ENCODE data around the gene FMN1. TPM values are rescaled to one million over a fixed set of nuclear protein-coding genes. Genes with fewer than 3 reads are reported as not detected.

The FMN1 gene
- total RNA-seq, 2 donors from 2014 or later: 0.60 to 1.1 TPM

DNA sequence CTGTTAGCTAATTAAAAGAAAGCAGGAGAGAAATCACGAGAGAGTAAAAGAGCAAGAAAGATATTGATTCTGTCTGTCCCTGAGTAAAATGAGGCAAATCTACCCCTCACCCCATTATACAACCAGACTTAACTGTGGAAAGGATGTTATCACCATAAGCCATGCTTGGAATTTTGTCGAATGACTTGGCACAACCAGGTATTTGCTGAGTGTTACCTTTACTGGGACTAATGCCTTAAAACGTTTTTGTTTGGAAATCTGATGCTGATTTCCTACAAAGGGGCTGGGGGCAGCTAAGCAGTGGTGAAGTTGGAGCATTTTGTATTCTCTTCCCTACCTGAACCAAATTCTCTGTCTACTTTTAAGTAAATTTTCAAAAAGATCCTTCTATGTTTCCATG is 265.6 kb downstream of the FMN1 start:
- 0 to 64% methylated on average over 1 to 3 of the region's 3 CpGs for WGBS, 2 experiments (ENCODE audit: insufficient coverage in 1 of 2, insufficient read length in 1 of 2)

DNA sequence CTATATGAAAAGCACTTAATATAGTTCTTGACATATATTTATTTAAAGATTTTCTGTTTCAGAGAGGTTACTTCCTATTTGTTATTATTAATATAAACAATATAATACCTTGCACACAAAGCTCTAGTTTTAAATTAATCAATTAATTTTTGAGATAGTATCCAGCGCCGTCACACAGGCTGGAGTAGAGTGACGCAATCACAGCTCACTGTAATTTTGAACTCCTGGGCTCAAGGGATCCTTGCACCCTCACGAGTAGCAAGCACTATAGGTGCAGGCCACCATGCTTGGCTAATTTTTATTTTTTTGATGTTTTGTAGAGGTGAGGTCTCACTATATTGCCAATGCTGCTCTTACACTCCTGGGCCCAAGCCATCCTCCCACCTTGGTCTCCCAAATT is 267.4 kb downstream of the FMN1 start:
- Mint-ChIP-seq H3K36me3 (ENCODE audit: low read depth) (peaks cover 7% of the 10 kb centered on the region), H3K4me3 (no peak overlapping the region), H3K9me3 (peaks cover 12% of the 10 kb centered on the region), H3K4me1 (peaks cover 10% of the 10 kb centered on the region), H3K27me3 (ENCODE audit: insufficient read depth) (no peaks in the 10 kb centered on the region), H3K27ac (no peak overlapping the region)
- DNase-seq: no peak
- Histone ChIP-seq H3K4me1 (ENCODE audit: control insufficient read depth, insufficient read depth, low read length) (peaks cover 5% of the 10 kb centered on the region), H3K4me3 (ENCODE audit: low read length) (no peak overlapping the region), H3K27ac (ENCODE audit: low read depth, low read length) (no peak overlapping the region), H3K9ac (ENCODE audit: extremely low read depth, low read length, poor library complexity, severe bottlenecking) (no peak overlapping the region), H3K9me3 (ENCODE audit: control insufficient read depth, low read length) (peaks cover 8% of the 10 kb centered on the region), H3K27me3 (ENCODE audit: control insufficient read depth, insufficient read depth, low read length, poor library complexity, severe bottlenecking) (no peaks in the 10 kb centered on the region), H3K36me3 (ENCODE audit: control insufficient read depth, insufficient read depth, low read length) (no peaks in the 10 kb centered on the region)
- TF ChIP-seq, protein P1, sequence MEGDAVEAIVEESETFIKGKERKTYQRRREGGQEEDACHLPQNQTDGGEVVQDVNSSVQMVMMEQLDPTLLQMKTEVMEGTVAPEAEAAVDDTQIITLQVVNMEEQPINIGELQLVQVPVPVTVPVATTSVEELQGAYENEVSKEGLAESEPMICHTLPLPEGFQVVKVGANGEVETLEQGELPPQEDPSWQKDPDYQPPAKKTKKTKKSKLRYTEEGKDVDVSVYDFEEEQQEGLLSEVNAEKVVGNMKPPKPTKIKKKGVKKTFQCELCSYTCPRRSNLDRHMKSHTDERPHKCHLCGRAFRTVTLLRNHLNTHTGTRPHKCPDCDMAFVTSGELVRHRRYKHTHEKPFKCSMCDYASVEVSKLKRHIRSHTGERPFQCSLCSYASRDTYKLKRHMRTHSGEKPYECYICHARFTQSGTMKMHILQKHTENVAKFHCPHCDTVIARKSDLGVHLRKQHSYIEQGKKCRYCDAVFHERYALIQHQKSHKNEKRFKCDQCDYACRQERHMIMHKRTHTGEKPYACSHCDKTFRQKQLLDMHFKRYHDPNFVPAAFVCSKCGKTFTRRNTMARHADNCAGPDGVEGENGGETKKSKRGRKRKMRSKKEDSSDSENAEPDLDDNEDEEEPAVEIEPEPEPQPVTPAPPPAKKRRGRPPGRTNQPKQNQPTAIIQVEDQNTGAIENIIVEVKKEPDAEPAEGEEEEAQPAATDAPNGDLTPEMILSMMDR (conservative IDR thresholded peaks at IDR 0.05): no peak
- WGBS, 2 experiments (ENCODE audit: insufficient coverage in 1 of 2, insufficient read length in 1 of 2): 84 to 88% methylated on average over 3 to 4 of the region's 4 CpGs

More for the DNA sequence above, 265.6 kb downstream of the FMN1 start:
- H3K36me3 Mint-ChIP-seq (ENCODE audit: low read depth): peaks cover 7% of the 10 kb centered on the region
- no peak overlapping the region for H3K9ac ChIP-seq (ENCODE audit: extremely low read depth, low read length, poor library complexity, severe bottlenecking)
- H3K27ac Mint-ChIP-seq: peak overlapping the region; percentile 11
- peaks cover 5% of the 10 kb centered on the region for H3K4me1 ChIP-seq (ENCODE audit: control insufficient read depth, insufficient read depth, low read length)
- H3K27me3 ChIP-seq (ENCODE audit: control insufficient read depth, insufficient read depth, low read length, poor library complexity, severe bottlenecking): no peaks in the 10 kb centered on the region
- peaks cover 10% of the 10 kb centered on the region for H3K4me1 Mint-ChIP-seq
- TF ChIP-seq, protein P1 (conservative IDR thresholded peaks at IDR 0.05): no peak
- H3K4me3 ChIP-seq (ENCODE audit: low read length): no peak overlapping the region
- no peak for DNase-seq
- no peaks in the 10 kb centered on the region for H3K36me3 ChIP-seq (ENCODE audit: control insufficient read depth, insufficient read depth, low read length)
- peaks cover 8% of the 10 kb centered on the region for H3K9me3 ChIP-seq (ENCODE audit: control insufficient read depth, low read length)
- no peak overlapping the region for H3K27ac ChIP-seq (ENCODE audit: low read depth, low read length)
- H3K9me3 Mint-ChIP-seq: peaks cover 13% of the 10 kb centered on the region
- H3K27me3 Mint-ChIP-seq (ENCODE audit: insufficient read depth): no peaks in the 10 kb centered on the region
- no peak overlapping the region for H3K4me3 Mint-ChIP-seq

DNA sequence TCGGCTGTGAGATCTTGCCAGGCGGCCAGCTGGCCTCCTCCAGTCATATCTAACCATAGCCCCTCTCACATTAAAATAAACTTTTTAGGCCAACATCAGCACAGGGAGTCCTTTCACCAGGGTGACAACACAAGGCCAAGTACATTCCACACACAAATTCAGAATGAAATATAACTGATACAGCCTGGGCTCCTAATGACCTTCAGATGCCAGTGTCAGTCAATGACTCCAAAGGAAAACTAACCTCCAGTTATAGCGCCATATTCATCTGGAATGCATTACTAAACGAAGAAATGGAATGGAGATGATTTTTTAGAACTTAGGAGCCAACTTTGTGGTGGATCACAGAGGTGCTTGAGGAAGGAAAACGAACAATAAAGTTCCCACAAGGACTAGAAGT is 271.3 kb downstream of the FMN1 start:
- no peaks in the 10 kb centered on the region for H3K36me3 ChIP-seq (ENCODE audit: control insufficient read depth, insufficient read depth, low read length)
- Mint-ChIP-seq H3K9me3 (no peaks in the 10 kb centered on the region), H3K27ac (no peak overlapping the region), H3K4me1 (peaks cover 10% of the 10 kb centered on the region), H3K36me3 (ENCODE audit: low read depth) (no peaks in the 10 kb centered on the region), H3K4me3 (no peak overlapping the region), H3K27me3 (ENCODE audit: insufficient read depth) (no peaks in the 10 kb centered on the region)
- no peaks in the 10 kb centered on the region for H3K9me3 ChIP-seq (ENCODE audit: control insufficient read depth, low read length)
- no peak overlapping the region for H3K9ac ChIP-seq (ENCODE audit: extremely low read depth, low read length, poor library complexity, severe bottlenecking)
- H3K4me3 ChIP-seq (ENCODE audit: low read length): no peak overlapping the region
- WGBS, 2 experiments (ENCODE audit: insufficient coverage in 1 of 2, insufficient read length in 1 of 2): 85 to 100% methylated on average over 4 to 5 of the region's 5 CpGs
- peaks cover 2% of the 10 kb centered on the region for H3K4me1 ChIP-seq (ENCODE audit: control insufficient read depth, insufficient read depth, low read length)
- TF ChIP-seq, protein P1 (conservative IDR thresholded peaks at IDR 0.05): no peak
- no peak overlapping the region for H3K27ac ChIP-seq (ENCODE audit: low read depth, low read length)
- H3K27me3 ChIP-seq (ENCODE audit: control insufficient read depth, insufficient read depth, low read length, poor library complexity, severe bottlenecking): no peaks in the 10 kb centered on the region
- no peak for DNase-seq

Data from endodermal cell (in vitro differentiated cells).